H1 (cell line): Measurements from ENCODE around the gene SCFD1. TPM values are rescaled to one million over a fixed set of nuclear protein-coding genes. Genes with fewer than 3 reads are reported as not detected.

ENCODE experiments used
- CTCF ChIA-PET: fragments of 300-600 bp; sonication (Branson Sonifier 250); formaldehyde crosslinking; loops from one replicate; lab custom pipeline; 2021; ENCODE audit not compliant: partially characterized antibody; lab: Charles Lee
- POLR2A ChIA-PET: fragments of 300-600 bp; sonication (Branson Sonifier 250); formaldehyde crosslinking; loops from one replicate; lab custom pipeline; 2021; ENCODE audit warnings: inconsistent platforms; ENCODE audit not compliant: partially characterized antibody; lab: Charles Lee
- DNase-seq, 2 experiments: peaks; one replicate each; pipeline versions ENCODE4 v3.0.0 to v3.0.0-alpha.2; 2010 to 2022; ENCODE audit warnings: low spot score in 2 of 2, low read depth in 1 of 2, mixed read lengths in 1 of 2
- FAIRE-seq: peaks from 2 replicates; lab custom pipeline; 2011; peaks lifted over from hg19 to GRCh38; lab: Jason Lieb, UNC
- H2AFZ ChIP-seq: 2 replicates; pipeline ENCODE4 v1.8.1; 2012; ENCODE audit warnings: low read length, inconsistent platforms
- H2AK5ac ChIP-seq: 2 replicates; pipeline ENCODE4 v1.6.1; 2013; ENCODE audit warnings: low read depth, low read length
- H2BK120ac ChIP-seq: replicated peaks from 2 replicates; pipeline ENCODE3; 2013; ENCODE audit warnings: low read depth, low read length, inconsistent platforms
- H2BK12ac ChIP-seq: 2 replicates; pipeline ENCODE4 v1.6.1; 2013; ENCODE audit warnings: low read depth, low read length
- H2BK15ac ChIP-seq: 2 replicates; pipeline ENCODE4 v1.6.1; 2013; ENCODE audit warnings: low read length
- H2BK20ac ChIP-seq: 2 replicates; pipeline ENCODE4 v1.6.1; 2013; ENCODE audit warnings: low read length
- H2BK5ac ChIP-seq: 2 replicates; pipeline ENCODE4 v1.6.1; 2013; ENCODE audit warnings: low read depth, low read length
- H3K14ac ChIP-seq: 2 replicates; pipeline ENCODE4 v1.6.1; 2013; ENCODE audit warnings: inconsistent platforms; ENCODE audit not compliant: insufficient read length
- H3K18ac ChIP-seq: 2 replicates; pipeline ENCODE4 v1.6.1; 2013; ENCODE audit warnings: low read length; ENCODE audit errors: extremely low read depth
- H3K23ac ChIP-seq: 2 replicates; pipeline ENCODE4 v1.6.1; 2013; ENCODE audit warnings: inconsistent platforms; ENCODE audit not compliant: insufficient read length
- H3K23me2 ChIP-seq: 2 replicates; pipeline ENCODE4 v1.6.1; 2013; ENCODE audit warnings: low read depth, low read length
- H3K27ac ChIP-seq: 2 replicates; pipeline ENCODE4 v1.6.1; 2011; ENCODE audit warnings: low read depth, low read length, inconsistent platforms
- H3K27me3 ChIP-seq, 4 experiments: replicated peaks in 1 of 4; 1 replicate in 1 of 4; 2 replicates in 3 of 4; pipeline versions ENCODE4 v1.6.1 to v1.8.1; 2011 to 2013; ENCODE audit warnings: low read length in 3 of 4, mild to moderate bottlenecking in 3 of 4, inconsistent platforms in 2 of 4, mixed read lengths in 2 of 4, moderate library complexity in 1 of 4; ENCODE audit not compliant: control insufficient read depth in 3 of 4, insufficient read depth in 3 of 4; ENCODE audit errors: extremely low read depth in 1 of 4
- H3K36me3 ChIP-seq, 4 experiments: 2 replicates each; pipeline versions ENCODE4 v1.6.1 to v1.8.1; 2011 to 2013; ENCODE audit warnings: mild to moderate bottlenecking in 4 of 4, low read length in 3 of 4, moderate library complexity in 2 of 4, control low read depth in 1 of 4, inconsistent platforms in 1 of 4; ENCODE audit not compliant: insufficient read depth in 4 of 4, control insufficient read depth in 2 of 4
- H3K4ac ChIP-seq: replicated peaks from 2 replicates; pipeline ENCODE3; 2013; ENCODE audit warnings: low read length, low read depth, mixed read lengths, inconsistent platforms; ENCODE audit not compliant: insufficient read length
- H3K4me1 ChIP-seq, 4 experiments: replicated peaks in 1 of 4; 1 replicate in 1 of 4; 2 replicates in 3 of 4; pipeline versions ENCODE4 v1.6.1 to v1.8.1; 2011 to 2013; ENCODE audit warnings: low read length in 3 of 4, inconsistent platforms in 2 of 4, mixed read lengths in 1 of 4; ENCODE audit not compliant: insufficient read depth in 4 of 4, control insufficient read depth in 3 of 4
- H3K4me2 ChIP-seq, 2 experiments: 2 replicates each; pipeline versions ENCODE4 v1.6.1 to v1.8.1; 2011 to 2013; ENCODE audit warnings: low read depth in 2 of 2, low read length in 2 of 2, control low read depth in 1 of 2, inconsistent platforms in 1 of 2, mild to moderate bottlenecking in 1 of 2; ENCODE audit not compliant: insufficient read depth in 1 of 2
- H3K4me3 ChIP-seq, 4 experiments: fragments of 200-600, 300-600 bp in 1 of 4; sonication (generic), shearing (Covaris generic), sonication (Bioruptor Twin) in 1 of 4; 2 replicates each; pipeline versions ENCODE4 v1.5.1 to v1.8.1; 2011 to 2016; ENCODE audit warnings: low read length in 4 of 4, low read depth in 3 of 4, control low read depth in 2 of 4, inconsistent platforms in 2 of 4, mild to moderate bottlenecking in 2 of 4, mixed read lengths in 1 of 4, moderate library complexity in 1 of 4; ENCODE audit not compliant: insufficient read depth in 2 of 4; ENCODE audit errors: extremely low read depth in 1 of 4
- H3K56ac ChIP-seq: replicated peaks from 2 replicates; pipeline ENCODE3; 2013; ENCODE audit warnings: low read depth, mild to moderate bottlenecking, mixed read lengths, low read length, inconsistent platforms; ENCODE audit not compliant: insufficient read length
- H3K79me1 ChIP-seq: 2 replicates; pipeline ENCODE4 v1.6.1; 2013; ENCODE audit warnings: low read depth, low read length, control low read depth
- H3K79me2 ChIP-seq, 2 experiments: 2 replicates each; pipeline versions ENCODE4 v1.6.1 to v1.8.1; 2012 to 2013; ENCODE audit warnings: low read length in 2 of 2, mild to moderate bottlenecking in 2 of 2, inconsistent platforms in 1 of 2; ENCODE audit not compliant: insufficient read depth in 2 of 2, control insufficient read depth in 1 of 2
- H3K9ac ChIP-seq, 4 experiments: replicated peaks in 1 of 4; 1 replicate in 1 of 4; 2 replicates in 3 of 4; pipeline versions ENCODE4 v1.6.1 to v1.8.1; 2011 to 2013; ENCODE audit warnings: low read depth in 3 of 4, low read length in 3 of 4, control low read depth in 2 of 4, mild to moderate bottlenecking in 2 of 4, moderate library complexity in 2 of 4, inconsistent platforms in 1 of 4; ENCODE audit errors: extremely low read depth in 1 of 4
- H3K9me3 ChIP-seq, 2 experiments: 2 replicates each; pipeline versions ENCODE4 v1.6.1 to v1.8.1; 2012 to 2013; ENCODE audit warnings: mild to moderate bottlenecking in 2 of 2, moderate library complexity in 2 of 2, control low read depth in 1 of 2, inconsistent platforms in 1 of 2, low read depth in 1 of 2, low read length in 1 of 2, mixed read lengths in 1 of 2; ENCODE audit not compliant: insufficient read depth in 2 of 2
- H4K20me1 ChIP-seq, 2 experiments: replicated peaks in 1 of 2; 2 replicates each; pipeline versions ENCODE3 to v1.8.1; 2011 to 2013; ENCODE audit warnings: inconsistent platforms in 2 of 2, low read length in 2 of 2, mild to moderate bottlenecking in 1 of 2; ENCODE audit not compliant: insufficient read depth in 2 of 2, control insufficient read depth in 1 of 2
- H4K5ac ChIP-seq: 2 replicates; pipeline ENCODE4 v1.6.1; 2013; ENCODE audit warnings: low read length, low read depth, mixed read lengths, inconsistent platforms; ENCODE audit not compliant: insufficient read length
- H4K8ac ChIP-seq: 2 replicates; pipeline ENCODE4 v1.8.0; 2013; ENCODE audit warnings: mild to moderate bottlenecking, moderate library complexity, low read length, inconsistent platforms; ENCODE audit not compliant: insufficient read depth; ENCODE audit errors: extremely low read depth
- H4K91ac ChIP-seq: replicated peaks from 2 replicates; pipeline ENCODE3; 2013; ENCODE audit warnings: low read length, mixed read lengths, inconsistent platforms; ENCODE audit not compliant: insufficient read length
- WGBS, 2 experiments: shearing (Covaris generic) in 1 of 2; methylation state at CpG; one replicate each; pipeline versions ENCODE4 v1.1.6 to v1.1.7; 2013 to 2015; ENCODE audit warnings: low lambda C conversion rate in 2 of 2, mixed read lengths in 2 of 2, inconsistent platforms in 1 of 2, low coverage in 1 of 2, missing lambda C conversion rate in 1 of 2; ENCODE audit not compliant: insufficient replicate concordance in 2 of 2, insufficient coverage in 1 of 2, insufficient read length in 1 of 2; ENCODE audit errors: extremely low coverage in 1 of 2, missing lambda C conversion rate in 1 of 2; 5-methylcytosine and 5-hydroxymethylcytosine counted together
- polyA plus RNA-seq, 7 experiments: library from polyadenylated mRNA; depleted of rRNA in 3 of 7; stranded (reverse) in 5 of 7; unstranded in 2 of 7; fragments of >200 nt in 5 of 7; fragments of 200-250 nt in 2 of 7; gene quantifications; 1 replicate in 5 of 7; 2 replicates in 1 of 7; 4 replicates in 1 of 7; pipeline versions ENCODE4 v1.2.1 to v1.2.3, GENCODE V29; 2011 to 2013; ENCODE audit warnings: missing spikeins in 2 of 7, mixed read lengths in 2 of 7
- total RNA-seq: library from RNA; stranded (reverse); fragmentation: NEBNext Ultra II Directional; extraction: Animal tissue kit (Norgen Biotek cat#: 25700); gene quantifications from 2 replicates; pipeline ENCODE4 v1.2.1, GENCODE V29; 2021

The SCFD1 gene
- total and polyA plus RNA-seq, 2 of the 8 experiments (the other 6 are each of a cell fraction or from before 2014, with no cell fraction given): 32.8 to 64.5 TPM

DNA sequence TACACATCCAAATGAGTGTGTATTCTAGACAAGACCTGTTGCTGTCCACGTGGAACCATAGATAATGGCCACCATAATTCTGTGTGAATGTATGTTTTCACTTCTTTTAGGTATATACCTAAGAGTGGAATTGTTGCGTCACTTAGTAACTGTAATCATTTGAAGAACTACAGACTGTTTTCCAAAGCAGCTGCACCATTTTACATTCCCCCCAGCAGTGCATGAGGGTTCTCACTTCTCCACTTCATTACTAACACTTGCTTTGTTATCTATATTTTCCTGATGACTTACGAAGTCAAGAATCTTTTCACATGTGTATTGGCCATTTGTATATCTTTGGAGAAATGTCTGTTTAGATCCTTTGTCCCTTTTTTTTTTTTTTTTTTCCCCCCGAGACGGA lies 106.4 kb downstream of the SCFD1 start:
- Histone ChIP-seq H3K14ac (no peak overlapping the region), H3K4me3 (no peak overlapping the region), H4K91ac (no peak overlapping the region), H2AK5ac (no peak overlapping the region), H2BK15ac (no peak overlapping the region), H4K20me1 (no peaks in the 10 kb centered on the region), H3K36me3 (peaks cover 0 to 22% (median 2%) of the 10 kb centered on the region in 4 experiments; a peak in 2 of 8 replicates), H3K18ac (no peak overlapping the region), H3K4ac (no peak overlapping the region), H2BK120ac (no peak overlapping the region), H3K9ac (no peak overlapping the region), H2BK20ac (no peak overlapping the region), H3K56ac (no peak overlapping the region), H2BK5ac (no peak overlapping the region), H3K79me2 (no peaks in the 10 kb centered on the region), H4K8ac (no peak overlapping the region), H3K23me2 (no peaks in the 10 kb centered on the region), H4K5ac (no peak overlapping the region), H2AFZ (no peak overlapping the region), H3K9me3 (peaks cover 0 to 3% of the 10 kb centered on the region in 2 experiments; a peak in 1 of 4 replicates), H3K27ac (no peak overlapping the region), H3K4me1 (no peaks in the 10 kb centered on the region), H3K23ac (no peak overlapping the region), H3K79me1 (no peaks in the 10 kb centered on the region), H2BK12ac (no peak overlapping the region), H3K27me3 (no peaks in the 10 kb centered on the region), H3K4me2 (no peak overlapping the region)
- ChIA-PET CTCF (interaction anchor here (0.6 to 0.7 kb wide), 2 partner anchors 209 to 393 kb away, joined by 3 to 4 read pairs; no protein-coding TSS in a partner anchor), POLR2A (no interaction called here)
- WGBS, 2 experiments: 88% methylated on average over 5 of the region's 5 CpGs; no CpG with 5 or more reads in 1 of the 2 experiments
- FAIRE-seq: no peak
- no peak for DNase-seq
